ENCODE results near the gene CISTR.

GRCh38 chr12:53775478-53776145 is 23.8 kb upstream of the CISTR start:
- no peak for TF ChIP-seq POLR2AphosphoS5 (IDR thresholded peaks at IDR 0.05; ENCODE audit: low read depth)
- TF ChIP-seq CTCF (IDR thresholded peaks at IDR 0.05; ENCODE audit: insufficient read depth, low read length) = no peak
- TF ChIP-seq SPI1 (IDR thresholded peaks at IDR 0.05; ENCODE audit: borderline replicate concordance, low read depth) = no peak

All from HL-60 (cell line).